HG03460 (cell line): ENCODE results near the gene PPIF.

ENCODE experiments used
- ATAC-seq: cut with Tn5 transposase; IDR thresholded peaks from one replicate; pipeline ENCODE4 v1.9.1; 2021; ENCODE audit not compliant: unreplicated experiment

Gene PPIF

GRCh38 chr10:79313320-79313719 is 33.9 kb upstream of the PPIF start:
- ATAC-seq = no peak

- ATAC-seq = no peak
Measured at GRCh38 chr10:79313911-79314439, 33.3 kb upstream of the PPIF start.

DNA sequence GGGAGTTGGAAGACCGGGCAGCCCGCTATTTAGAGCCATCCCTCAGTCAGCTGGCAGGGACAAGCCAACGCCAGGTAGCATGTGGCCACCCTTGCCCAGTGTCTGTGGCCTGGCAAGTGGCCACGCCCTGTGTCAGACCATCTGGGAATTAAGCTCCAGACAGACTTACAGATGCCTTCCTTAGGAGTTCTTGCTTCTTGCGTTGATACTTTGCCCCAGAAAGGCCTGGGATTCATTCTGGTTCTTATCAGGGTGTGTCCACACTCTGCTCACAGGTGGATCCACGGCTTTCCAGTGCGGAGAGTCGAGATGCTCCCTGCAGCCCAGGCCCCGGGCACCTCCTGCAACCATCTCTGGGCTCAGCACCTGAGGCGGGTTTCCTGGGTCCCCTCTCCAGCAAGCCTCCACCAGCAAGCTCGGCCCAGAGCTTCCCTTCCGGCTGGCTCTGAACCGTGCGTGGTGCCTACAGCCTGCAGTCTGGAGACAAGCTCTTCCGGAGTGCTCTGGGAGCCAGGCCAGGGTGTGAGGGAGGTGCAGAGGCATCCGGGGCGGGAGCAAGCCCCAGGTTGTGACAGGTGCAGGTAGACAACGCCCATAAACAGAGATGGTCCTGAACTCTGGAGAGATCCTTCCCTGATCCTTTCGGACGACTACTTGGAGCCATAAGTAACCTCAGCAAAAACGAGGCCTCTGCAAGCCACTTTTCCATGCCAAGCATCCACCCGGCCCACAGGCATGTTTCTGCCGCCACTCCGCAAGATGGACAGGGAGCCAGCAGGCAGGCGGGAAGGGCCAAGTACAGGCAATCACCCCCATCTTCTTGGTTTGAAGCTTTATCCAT is 32.3 kb upstream of the PPIF start:
- ATAC-seq = no peak

- no peak for ATAC-seq
Measured at GRCh38 chr10:79315602-79315920, 31.7 kb upstream of the PPIF start.

- peak; percentile 83 for ATAC-seq
Measured at GRCh38 chr10:79316671-79317431, 30.4 kb upstream of the PPIF start.

- no peak for ATAC-seq
Measured at GRCh38 chr10:79318369-79318768, 28.9 kb upstream of the PPIF start.

GRCh38 chr10:79319115-79319771 is 28.0 kb upstream of the PPIF start:
- ATAC-seq = no peak

GRCh38 chr10:79320316-79320715 is 27.0 kb upstream of the PPIF start:
- no peak for ATAC-seq

- ATAC-seq = no peak
Measured at GRCh38 chr10:79320820-79321493, 26.3 kb upstream of the PPIF start.

- ATAC-seq = no peak
Measured at GRCh38 chr10:79321494-79321882, 25.8 kb upstream of the PPIF start.

DNA sequence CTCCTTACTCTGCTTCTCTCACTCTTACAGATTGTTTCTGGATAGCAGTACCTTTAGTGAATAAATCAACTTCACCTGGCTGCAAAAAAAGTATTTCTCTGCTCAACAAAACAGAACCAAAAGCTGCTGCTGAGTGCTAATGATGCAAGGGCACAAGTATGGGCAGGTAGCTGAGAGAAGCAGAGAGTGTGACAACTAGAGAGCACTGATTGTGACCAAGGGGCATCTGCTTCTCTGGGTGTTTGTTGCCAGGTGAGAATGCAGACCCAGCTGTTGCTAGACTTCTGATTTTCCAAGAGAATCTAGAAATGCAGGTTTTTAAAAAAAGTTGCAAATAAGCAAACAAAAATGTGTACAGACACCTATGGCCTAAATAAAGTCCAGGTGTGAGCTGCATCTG is 25.3 kb upstream of the PPIF start:
- ATAC-seq = no peak

DNA sequence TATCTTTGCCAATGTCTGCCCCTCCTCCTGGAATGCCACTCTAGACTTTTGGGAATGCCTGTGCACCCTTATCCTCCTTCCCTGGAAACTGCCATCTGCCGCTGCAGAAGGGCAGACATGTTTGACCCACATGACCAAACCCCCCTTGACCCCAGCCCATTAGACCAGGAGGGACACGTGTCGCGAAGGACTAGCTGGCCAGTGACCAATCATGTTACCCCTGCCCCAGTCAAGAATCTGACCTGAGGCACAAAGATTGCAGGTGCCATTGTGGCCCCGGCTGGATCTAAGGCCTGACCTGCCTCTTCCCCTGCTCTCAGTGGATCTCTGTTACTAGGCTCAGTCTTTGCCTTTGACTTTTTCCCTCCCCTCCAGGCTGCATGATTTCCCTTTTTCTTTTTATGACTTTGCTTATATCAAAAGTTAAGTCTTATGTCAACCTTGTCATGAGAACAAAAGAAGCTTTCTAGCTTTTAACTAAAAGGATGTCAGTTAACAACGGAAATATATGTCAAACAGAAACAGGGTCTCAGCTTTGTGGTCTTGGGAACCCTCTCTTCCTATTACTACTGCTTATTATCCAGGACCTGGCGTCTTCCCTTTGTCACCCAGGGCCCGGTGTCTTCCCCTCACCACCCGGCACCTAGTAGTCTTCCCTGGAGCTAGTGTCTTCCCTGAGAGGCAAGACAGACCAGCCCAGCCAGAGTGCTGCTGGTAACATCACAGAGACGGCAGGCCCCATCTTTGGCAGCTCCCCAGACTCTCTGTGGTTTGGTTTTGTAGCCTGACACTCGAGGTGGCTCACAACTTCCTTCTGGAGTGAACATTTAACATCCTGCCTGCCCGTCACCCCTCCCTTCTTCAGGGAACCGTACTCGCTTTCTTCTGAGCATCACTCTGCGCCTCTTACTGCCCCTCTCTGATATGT is 24.4 kb upstream of the PPIF start:
- ATAC-seq = peak; percentile 53

- ATAC-seq = no peak
Measured at GRCh38 chr10:79323602-79324001, 23.7 kb upstream of the PPIF start.

DNA sequence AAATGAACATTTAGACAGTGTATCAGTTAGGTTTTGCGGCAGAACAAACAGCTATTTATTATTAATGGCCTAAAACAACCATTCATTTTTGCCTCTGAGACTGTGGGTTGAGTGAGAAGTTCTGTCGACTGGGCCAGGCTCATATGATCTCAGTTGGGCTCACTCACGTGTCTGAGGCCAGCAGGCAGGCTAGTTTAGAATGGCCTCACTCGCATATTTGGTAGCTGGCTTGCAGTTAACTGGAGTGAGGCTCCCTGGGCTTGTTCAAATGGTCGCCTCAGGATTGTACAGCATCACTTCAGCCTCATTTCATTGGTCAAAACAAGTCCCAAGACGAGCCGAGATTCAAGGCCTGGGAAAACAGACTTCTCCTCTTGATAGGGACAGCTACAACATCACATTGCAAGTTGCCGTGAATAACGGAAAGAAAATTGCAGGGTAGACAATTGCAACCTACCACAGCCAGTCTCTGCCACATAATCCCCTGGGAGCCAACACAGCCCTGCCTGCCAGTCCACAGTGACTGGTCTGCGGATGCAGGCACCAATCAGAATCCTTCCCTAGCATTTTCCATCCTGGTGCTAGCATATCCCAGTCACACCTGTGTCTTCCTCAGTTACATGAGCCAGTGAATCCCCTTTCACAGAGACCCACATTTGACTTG is 23.1 kb upstream of the PPIF start:
- no peak for ATAC-seq

- no peak for ATAC-seq
Measured at GRCh38 chr10:79326361-79327089, 20.7 kb upstream of the PPIF start.

- ATAC-seq = no peak
Measured at GRCh38 chr10:79327090-79327457, 20.2 kb upstream of the PPIF start.

- ATAC-seq = no peak
Measured at GRCh38 chr10:79328147-79328701, 19.0 kb upstream of the PPIF start.

DNA sequence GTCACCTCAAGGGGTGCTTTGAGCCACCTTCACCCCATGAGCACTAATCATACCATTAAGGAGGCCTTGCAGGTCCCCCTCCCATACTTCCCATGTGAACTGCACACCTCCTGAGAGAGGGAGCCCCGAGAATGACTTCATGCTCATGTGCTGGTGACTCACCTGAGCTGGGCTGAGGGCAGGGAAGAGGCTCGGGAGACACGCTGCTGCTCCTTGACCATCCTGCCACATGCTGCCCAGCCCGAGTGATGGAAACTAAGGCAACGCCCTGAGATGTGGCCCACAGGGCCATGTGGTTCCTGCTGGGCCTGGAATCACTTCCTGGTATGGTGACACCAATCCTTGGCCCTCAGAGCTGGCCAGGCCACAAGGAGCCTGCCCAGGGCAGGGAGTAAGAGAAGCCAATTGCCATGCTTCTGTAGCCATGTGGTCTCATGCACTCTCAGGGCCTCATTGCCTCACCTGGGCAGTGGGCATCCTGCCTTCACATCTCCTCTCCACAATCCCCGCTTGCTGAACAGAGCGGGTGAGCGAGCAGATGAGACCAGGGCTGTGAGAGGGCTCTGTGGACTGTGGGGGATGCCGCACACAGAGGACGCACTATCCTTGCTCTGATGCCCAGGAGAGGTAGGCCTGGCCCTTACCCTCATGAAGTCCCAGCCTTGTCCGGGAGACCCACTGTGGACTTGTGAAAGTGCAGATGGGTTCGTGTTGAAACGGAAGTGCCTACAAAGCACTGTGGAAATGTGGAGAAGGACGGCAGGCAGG is 18.3 kb upstream of the PPIF start:
- no peak for ATAC-seq
